Activated CD4-positive, alpha-beta T cell treated with anti-CD3 and anti-CD28 coated beads for 36 hours (primary cell): ENCODE results near the gene TOP2B. TPM values are rescaled to one million over a fixed set of nuclear protein-coding genes. Genes with fewer than 3 reads are reported as not detected.

Experiments used
- ATAC-seq: fragments of 200-7000 bp; cut with Tn5 transposase; one replicate; pipeline ENCODE4 v1.10.0; 2021; ENCODE audit warnings: mild to moderate bottlenecking, moderate library complexity
- CTCF ChIA-PET: fragments of 350-600 bp; sonication (Branson Sonifier 250); formaldehyde crosslinking; loops from one replicate; lab custom pipeline; 2021; ENCODE audit warnings: antibody characterized with exemption; lab: Charles Lee
- POLR2A ChIA-PET: fragments of 350-600 bp; sonication (Branson Sonifier 250); formaldehyde crosslinking; loops from one replicate; lab custom pipeline; 2021; ENCODE audit warnings: antibody characterized with exemption, inconsistent platforms; lab: Charles Lee
- DNase-seq: peaks from one replicate; pipeline ENCODE4 v3.0.0-alpha.2; 2020
- H3K27ac Mint-ChIP-seq: one replicate; pipeline ENCODE4 v1.8.0; 2021; ENCODE audit warnings: mixed read lengths
- H3K27me3 Mint-ChIP-seq: one replicate; pipeline ENCODE4 v1.8.0; 2021; ENCODE audit warnings: mixed read lengths
- H3K36me3 Mint-ChIP-seq: one replicate; pipeline ENCODE4 v1.8.0; 2021; ENCODE audit warnings: low read depth, mixed read lengths
- H3K4me1 Mint-ChIP-seq: one replicate; pipeline ENCODE4 v1.8.0; 2021; ENCODE audit warnings: mixed read lengths
- H3K4me3 Mint-ChIP-seq: one replicate; pipeline ENCODE4 v1.8.0; 2021; ENCODE audit warnings: mild to moderate bottlenecking, moderate library complexity, mixed read lengths
- H3K9me3 Mint-ChIP-seq: one replicate; pipeline ENCODE4 v1.8.0; 2021; ENCODE audit warnings: low read depth, mixed read lengths
- intact Hi-C, 2 experiments: fragments of 100-400 bp; cut with DNase I in 1 of 2; cut with micrococcal nuclease in 1 of 2; formaldehyde crosslinking; loops; one replicate each; pipeline versions ENCODE4 v1.14.2 to v1.15.1; 2022 to 2024; cut with DNase I, micrococcal nuclease
- total RNA-seq, 2 experiments: library from RNA; stranded (reverse); gene quantifications; one replicate each; pipeline ENCODE4 v1.2.3, GENCODE V29; 2021

The TOP2B gene
- total RNA-seq, 2 experiments from 2014 or later = 132 to 156 TPM

GRCh38 chr3:25589104-25589782 is 75.5 kb downstream of the TOP2B start:
- no peaks in the 10 kb centered on the region for H3K36me3 Mint-ChIP-seq
- peaks cover 2% of the 10 kb centered on the region for H3K4me1 Mint-ChIP-seq
- ChIA-PET CTCF (no interaction called here), POLR2A (no interaction called here)
- intact Hi-C loops = no loop called here
- H3K27ac Mint-ChIP-seq = no peak overlapping the region
- no peak for ATAC-seq
- no peaks in the 10 kb centered on the region for H3K27me3 Mint-ChIP-seq
- no peak for DNase-seq
- no peak overlapping the region for H3K4me3 Mint-ChIP-seq
- no peaks in the 10 kb centered on the region for H3K9me3 Mint-ChIP-seq

GRCh38 chr3:25588441-25589103 is 76.1 kb downstream of the TOP2B start:
- H3K9me3 Mint-ChIP-seq = no peaks in the 10 kb centered on the region
- DNase-seq (no peak), ATAC-seq (no peak)
- no peak overlapping the region for H3K4me3 Mint-ChIP-seq
- no peaks in the 10 kb centered on the region for H3K36me3 Mint-ChIP-seq
- no peak overlapping the region for H3K27ac Mint-ChIP-seq
- POLR2A ChIA-PET = no interaction called here
- intact Hi-C loops = no loop called here
- CTCF ChIA-PET = no interaction called here
- peaks cover 2% of the 10 kb centered on the region for H3K4me1 Mint-ChIP-seq
- H3K27me3 Mint-ChIP-seq = no peaks in the 10 kb centered on the region

GRCh38 chr3:25587975-25588374 is 76.7 kb downstream of the TOP2B start:
- no peak overlapping the region for H3K4me3 Mint-ChIP-seq
- intact Hi-C loops = no loop called here
- H3K27ac Mint-ChIP-seq = no peak overlapping the region
- peaks cover 2% of the 10 kb centered on the region for H3K4me1 Mint-ChIP-seq
- no peaks in the 10 kb centered on the region for H3K36me3 Mint-ChIP-seq
- ATAC-seq = no peak
- CTCF ChIA-PET = interaction anchor here (1.0 kb wide), 1 partner anchor 29 kb away, joined by 3 read pairs; no protein-coding TSS in a partner anchor
- no peaks in the 10 kb centered on the region for H3K9me3 Mint-ChIP-seq
- DNase-seq = no peak
- POLR2A ChIA-PET = no interaction called here
- no peaks in the 10 kb centered on the region for H3K27me3 Mint-ChIP-seq

GRCh38 chr3:25587526-25587925 is 77.2 kb downstream of the TOP2B start:
- CTCF ChIA-PET = interaction anchor here (0.6 to 1.0 kb wide), 2 partner anchors 30 to 726 kb away, joined by 3 read pairs; no protein-coding TSS in a partner anchor
- no peaks in the 10 kb centered on the region for H3K27me3 Mint-ChIP-seq

GRCh38 chr3:25587094-25587493 is 77.6 kb downstream of the TOP2B start:
- H3K27ac Mint-ChIP-seq = no peak overlapping the region
- H3K9me3 Mint-ChIP-seq = no peaks in the 10 kb centered on the region
- H3K36me3 Mint-ChIP-seq = no peaks in the 10 kb centered on the region
- no peaks in the 10 kb centered on the region for H3K27me3 Mint-ChIP-seq
- DNase-seq (no peak), ATAC-seq (no peak)
- H3K4me3 Mint-ChIP-seq = no peak overlapping the region
- ChIA-PET CTCF (interaction anchor here (0.6 to 1.0 kb wide), 2 partner anchors 30 to 725 kb away, joined by 3 read pairs; no protein-coding TSS in a partner anchor), POLR2A (no interaction called here)
- H3K4me1 Mint-ChIP-seq = no peaks in the 10 kb centered on the region
- intact Hi-C loops = no loop called here

More at GRCh38 chr3:25587526-25587925, 77.2 kb downstream of the TOP2B start:
- DNase-seq (no peak), ATAC-seq (no peak)
- no peak overlapping the region for H3K27ac Mint-ChIP-seq
- POLR2A ChIA-PET = no interaction called here
- H3K4me3 Mint-ChIP-seq = no peak overlapping the region
- no peaks in the 10 kb centered on the region for H3K36me3 Mint-ChIP-seq
- no peaks in the 10 kb centered on the region for H3K9me3 Mint-ChIP-seq
- intact Hi-C loops = no loop called here
- no peaks in the 10 kb centered on the region for H3K4me1 Mint-ChIP-seq

- intact Hi-C loops = no loop called here
- Mint-ChIP-seq H3K4me3 (no peak overlapping the region), H3K9me3 (no peaks in the 10 kb centered on the region), H3K4me1 (no peaks in the 10 kb centered on the region), H3K36me3 (no peaks in the 10 kb centered on the region), H3K27me3 (no peaks in the 10 kb centered on the region), H3K27ac (no peak overlapping the region)
- DNase-seq = no peak
- ChIA-PET POLR2A (no interaction called here), CTCF (interaction anchor here (0.6 to 2.4 kb wide), 2 partner anchors 7 to 24 kb away, joined by 4 to 16 read pairs; no protein-coding TSS in a partner anchor)
- ATAC-seq = no peak
These were observed 78.2 kb downstream of the TOP2B start for GRCh38 chr3:25586553-25586952.

GRCh38 chr3:25586167-25586505 is 78.6 kb downstream of the TOP2B start:
- no peaks in the 10 kb centered on the region for H3K27me3 Mint-ChIP-seq
- no peak overlapping the region for H3K27ac Mint-ChIP-seq
- ATAC-seq (no peak), DNase-seq (no peak)
- H3K36me3 Mint-ChIP-seq = no peaks in the 10 kb centered on the region
- H3K9me3 Mint-ChIP-seq = no peaks in the 10 kb centered on the region
- POLR2A ChIA-PET = no interaction called here
- H3K4me3 Mint-ChIP-seq = no peak overlapping the region
- intact Hi-C loops = no loop called here
- H3K4me1 Mint-ChIP-seq = no peaks in the 10 kb centered on the region
- CTCF ChIA-PET = interaction anchor here (0.6 to 2.4 kb wide), 4 partner anchors 8 to 602 kb away, joined by 3 to 16 read pairs (median 4); no protein-coding TSS in a partner anchor

GRCh38 chr3:25585361-25586166 is 79.1 kb downstream of the TOP2B start:
- Mint-ChIP-seq H3K9me3 (no peaks in the 10 kb centered on the region), H3K4me3 (no peak overlapping the region), H3K4me1 (no peaks in the 10 kb centered on the region), H3K36me3 (no peaks in the 10 kb centered on the region), H3K27me3 (no peaks in the 10 kb centered on the region), H3K27ac (no peak overlapping the region)
- CTCF ChIA-PET = interaction anchor here (0.6 to 2.4 kb wide), 4 partner anchors 8 to 601 kb away, joined by 3 to 16 read pairs (median 4); no protein-coding TSS in a partner anchor
- no peak for ATAC-seq
- intact Hi-C loops = no loop called here
- no peak for DNase-seq
- POLR2A ChIA-PET = no interaction called here

GRCh38 chr3:25584011-25584789 is 80.5 kb downstream of the TOP2B start:
- no peak for ATAC-seq
- Mint-ChIP-seq H3K27ac (no peak overlapping the region), H3K27me3 (no peaks in the 10 kb centered on the region), H3K4me3 (no peak overlapping the region), H3K9me3 (no peaks in the 10 kb centered on the region), H3K4me1 (no peaks in the 10 kb centered on the region), H3K36me3 (no peaks in the 10 kb centered on the region)
- intact Hi-C loops = no loop called here
- ChIA-PET POLR2A (no interaction called here), CTCF (interaction anchor here (2.4 kb wide), 1 partner anchor 10 kb away, joined by 16 read pairs; no protein-coding TSS in a partner anchor)
- no peak for DNase-seq

- ChIA-PET CTCF (interaction anchor here (1.3 kb wide), 1 partner anchor 10 kb away, joined by 5 read pairs; no protein-coding TSS in a partner anchor), POLR2A (no interaction called here)
- no peak for DNase-seq
- no peak overlapping the region for H3K27ac Mint-ChIP-seq
- no peak overlapping the region for H3K4me3 Mint-ChIP-seq
- ATAC-seq = no peak
- H3K9me3 Mint-ChIP-seq = no peaks in the 10 kb centered on the region
- no peaks in the 10 kb centered on the region for H3K4me1 Mint-ChIP-seq
- H3K27me3 Mint-ChIP-seq = no peaks in the 10 kb centered on the region
- H3K36me3 Mint-ChIP-seq = no peaks in the 10 kb centered on the region
- intact Hi-C loops = no loop called here
These were observed 81.4 kb downstream of the TOP2B start for GRCh38 chr3:25583343-25583742.

- Mint-ChIP-seq H3K4me3 (no peak overlapping the region), H3K27me3 (no peaks in the 10 kb centered on the region), H3K36me3 (no peaks in the 10 kb centered on the region), H3K27ac (no peak overlapping the region), H3K9me3 (no peaks in the 10 kb centered on the region), H3K4me1 (no peaks in the 10 kb centered on the region)
- ATAC-seq = no peak
- no peak for DNase-seq
- POLR2A ChIA-PET = no interaction called here
- intact Hi-C loops = no loop called here
- CTCF ChIA-PET = interaction anchor here (1.3 kb wide), 1 partner anchor 11 kb away, joined by 5 read pairs; no protein-coding TSS in a partner anchor
These were observed 82.5 kb downstream of the TOP2B start for GRCh38 chr3:25582242-25582641.
